Activated CD4-positive, alpha-beta T cell treated with anti-CD3 and anti-CD28 coated beads, Interleukin-2, amount 50 U/mL, for 16 hours (primary cell): ENCODE results near the gene SYNE3.

Experiments
- DNase-seq: peaks from one replicate; pipeline ENCODE4 v3.0.0-alpha.2; 2020

SYNE3 gene

DNA sequence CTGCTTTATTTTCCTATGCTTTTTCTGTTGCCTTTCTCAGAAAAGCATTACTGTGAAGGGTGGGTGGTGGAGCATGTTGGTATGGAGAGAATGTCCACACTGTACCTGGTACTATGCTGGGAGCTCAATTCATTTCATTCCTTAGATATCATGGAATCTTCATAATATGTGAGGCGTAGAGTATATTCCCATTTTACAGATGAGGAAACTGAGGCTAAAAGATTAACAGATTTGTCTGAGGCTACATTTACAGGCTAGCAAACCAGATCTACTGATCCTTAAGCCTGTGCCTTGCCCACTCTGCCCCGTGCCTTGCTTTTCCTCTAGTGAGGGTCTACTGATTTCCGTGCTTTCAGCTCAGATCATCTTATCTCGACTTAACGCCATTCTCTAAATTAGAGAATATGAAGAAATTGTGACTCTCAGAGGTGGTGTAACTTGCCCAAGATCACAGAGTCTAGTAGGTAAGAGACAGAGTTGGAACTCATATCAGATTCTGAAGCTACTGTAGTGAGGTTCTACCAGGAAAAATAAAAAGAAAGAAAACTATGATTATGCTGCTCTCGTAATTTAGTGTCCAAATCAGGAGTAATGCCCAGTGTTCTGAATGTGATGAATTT is 23.9 kb upstream of the SYNE3 start:
- no peak for DNase-seq

DNA sequence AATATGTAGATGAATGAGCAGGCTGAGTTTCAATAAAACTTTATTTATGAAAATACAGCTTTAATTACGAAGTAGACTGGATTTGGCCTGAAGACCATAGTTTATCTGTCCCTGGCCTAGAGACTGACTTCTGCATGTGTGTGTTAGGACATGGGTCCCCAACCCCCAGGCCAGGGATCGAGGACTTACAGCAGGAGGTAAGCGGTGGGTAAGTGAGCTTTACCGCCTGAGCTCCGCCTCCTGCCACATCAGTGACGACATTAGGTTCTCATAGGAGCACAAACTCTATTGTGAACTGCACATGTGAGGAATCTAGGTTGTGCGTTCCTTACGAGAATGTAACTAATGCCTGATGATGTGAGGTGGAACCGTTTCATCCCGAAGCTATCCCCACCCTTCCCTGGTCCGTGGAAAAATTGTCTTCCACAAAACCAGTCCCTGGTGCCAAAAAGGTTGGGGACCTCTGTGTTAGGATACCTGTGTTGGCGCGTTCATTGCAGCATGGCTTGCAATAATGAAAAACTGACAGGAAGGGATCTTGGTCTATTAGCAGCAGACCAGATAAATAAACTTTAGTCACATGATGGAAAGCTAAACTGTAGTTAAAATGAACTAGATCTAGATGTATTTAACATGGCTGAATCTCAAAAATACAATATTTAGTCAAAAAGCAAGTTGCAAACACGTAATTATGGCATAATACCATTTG is 22.5 kb upstream of the SYNE3 start:
- no peak for DNase-seq

- no peak for DNase-seq
Observed at GRCh38 chr14:95537298-95538089, 21.0 kb upstream of the SYNE3 start.

DNA sequence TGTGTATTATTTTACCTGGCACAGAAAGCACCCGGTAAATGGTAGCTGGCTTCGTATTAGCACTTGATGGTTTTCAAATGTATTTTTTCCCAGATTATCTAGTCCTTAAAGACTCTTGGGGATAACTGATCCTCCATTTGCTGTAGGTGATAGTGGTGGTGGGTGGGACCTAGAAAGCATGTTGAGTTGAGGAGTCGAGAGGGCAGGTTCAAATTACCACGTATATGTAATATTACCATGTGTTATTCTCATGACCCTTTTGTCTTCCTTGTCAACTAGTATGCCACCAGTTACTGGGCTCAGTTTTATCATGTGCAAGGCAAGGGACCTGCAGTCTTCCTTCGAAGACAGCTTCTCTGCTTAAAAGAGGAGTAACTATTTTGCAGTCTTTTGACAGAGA is 20.2 kb upstream of the SYNE3 start:
- no peak for DNase-seq

GRCh38 chr14:95536036-95536593 is 19.7 kb upstream of the SYNE3 start:
- DNase-seq: no peak

GRCh38 chr14:95535226-95536021 is 19.0 kb upstream of the SYNE3 start:
- DNase-seq: no peak

GRCh38 chr14:95534299-95535225 is 18.1 kb upstream of the SYNE3 start, which contains the start of gene GLRX5:
Gene GLRX5, plus strand, starts transcription at chr14:95535050. Its CDS starts 40 bp downstream, at chr14:95535090.
- peak; percentile 100 for DNase-seq

- DNase-seq: no peak
Observed at GRCh38 chr14:95533822-95534221, 17.4 kb upstream of the SYNE3 start.

DNA sequence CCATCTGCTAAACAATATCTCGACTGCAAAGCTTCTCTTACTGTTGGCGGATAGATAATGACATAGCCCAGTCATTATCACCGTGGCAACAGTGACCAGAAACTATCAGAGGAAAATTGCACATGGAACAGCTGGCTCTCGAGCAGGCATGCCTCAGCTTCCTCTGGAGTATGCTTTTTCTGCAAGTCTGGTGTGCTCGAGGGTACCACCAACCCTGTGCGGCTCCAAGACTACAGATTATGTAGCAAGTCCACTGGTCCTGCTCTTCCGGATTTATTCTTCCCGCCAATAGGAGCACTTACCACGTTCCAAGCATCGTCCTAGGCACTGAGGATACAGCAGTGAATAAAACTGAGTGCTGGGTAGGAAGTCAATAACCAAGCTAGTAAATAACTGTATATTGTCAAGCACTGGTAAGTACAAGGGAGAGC is 17.0 kb upstream of the SYNE3 start:
- peak; percentile 39 for DNase-seq

DNA sequence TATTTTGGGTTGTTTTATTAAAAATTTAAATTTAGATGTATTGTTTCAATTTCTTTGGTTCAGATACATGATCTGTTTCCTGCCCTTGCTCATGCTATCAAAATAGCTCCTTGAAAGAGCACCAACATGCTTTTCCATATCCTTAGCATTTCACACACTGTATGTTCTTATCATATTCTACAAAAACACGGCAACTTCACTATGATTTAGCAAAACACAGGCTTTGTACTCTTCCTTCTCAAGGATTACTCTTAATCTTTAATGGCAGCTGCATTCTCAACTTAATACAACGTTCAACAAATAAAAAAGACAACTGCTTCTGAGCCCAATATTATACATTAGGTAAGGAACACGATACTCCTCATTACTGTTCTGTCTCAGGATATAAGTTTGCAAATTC is 15.5 kb upstream of the SYNE3 start:
- no peak for DNase-seq

GRCh38 chr14:95531473-95531872 is 15.0 kb upstream of the SYNE3 start:
- DNase-seq: peak; percentile 33

DNA sequence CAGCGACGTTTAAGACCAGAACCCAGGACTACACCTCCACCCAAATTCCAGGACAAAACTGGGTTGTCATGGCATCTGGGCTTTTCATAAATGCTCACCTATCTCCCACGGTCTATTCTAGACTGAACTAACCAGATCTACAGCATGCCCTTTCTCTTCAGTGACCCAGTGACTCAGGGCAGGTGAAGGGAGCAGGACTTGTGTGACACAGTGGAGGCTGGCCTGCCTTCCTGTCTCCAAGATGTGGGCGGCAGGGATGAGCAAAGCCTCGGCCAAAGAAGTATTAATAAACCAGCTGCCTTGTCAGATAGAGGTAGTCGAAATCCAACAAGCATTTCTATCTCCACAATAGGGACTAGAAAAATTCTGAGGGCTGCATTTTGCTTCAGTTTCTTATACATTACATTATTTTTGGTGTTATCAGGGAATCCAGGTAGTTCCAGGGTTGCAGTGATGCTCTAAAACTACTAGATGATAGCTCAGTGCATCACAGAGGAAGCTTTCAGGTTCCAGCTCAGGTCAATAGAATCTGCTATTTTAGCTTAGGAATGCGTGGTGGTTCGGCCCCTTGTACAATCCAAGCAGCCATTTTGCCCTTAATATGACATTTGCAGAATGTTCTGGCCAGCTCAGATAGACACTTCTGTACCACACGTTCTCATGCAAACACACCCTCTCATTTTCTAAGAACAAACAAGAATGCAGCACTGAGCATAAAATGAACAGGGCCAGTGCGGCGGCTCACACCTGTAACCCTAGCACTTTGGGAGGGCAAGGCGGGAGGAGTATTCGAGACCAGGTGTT is 14.2 kb upstream of the SYNE3 start:
- DNase-seq: no peak

DNA sequence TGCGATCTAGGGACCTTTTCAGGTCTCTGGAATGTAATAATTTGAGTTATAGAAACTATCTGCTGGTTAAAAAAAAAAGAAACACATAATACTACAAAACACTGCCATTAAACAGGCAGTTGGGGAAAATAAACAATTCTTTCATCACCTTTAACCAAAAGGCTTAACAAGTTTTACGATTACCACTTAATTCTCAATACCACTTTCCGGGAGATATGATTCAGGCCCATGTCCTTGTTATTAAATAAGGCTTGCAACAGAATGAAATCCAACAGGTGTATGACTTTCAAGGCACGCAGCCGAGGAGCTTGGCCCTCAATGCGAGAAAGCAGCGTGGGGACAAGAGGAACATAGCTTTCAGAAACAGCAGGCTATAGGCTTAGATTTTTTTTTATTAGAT is 12.8 kb upstream of the SYNE3 start:
- no peak for DNase-seq

- DNase-seq: peak; percentile 77
Observed at GRCh38 chr14:95527387-95528002, 11.0 kb upstream of the SYNE3 start.

DNA sequence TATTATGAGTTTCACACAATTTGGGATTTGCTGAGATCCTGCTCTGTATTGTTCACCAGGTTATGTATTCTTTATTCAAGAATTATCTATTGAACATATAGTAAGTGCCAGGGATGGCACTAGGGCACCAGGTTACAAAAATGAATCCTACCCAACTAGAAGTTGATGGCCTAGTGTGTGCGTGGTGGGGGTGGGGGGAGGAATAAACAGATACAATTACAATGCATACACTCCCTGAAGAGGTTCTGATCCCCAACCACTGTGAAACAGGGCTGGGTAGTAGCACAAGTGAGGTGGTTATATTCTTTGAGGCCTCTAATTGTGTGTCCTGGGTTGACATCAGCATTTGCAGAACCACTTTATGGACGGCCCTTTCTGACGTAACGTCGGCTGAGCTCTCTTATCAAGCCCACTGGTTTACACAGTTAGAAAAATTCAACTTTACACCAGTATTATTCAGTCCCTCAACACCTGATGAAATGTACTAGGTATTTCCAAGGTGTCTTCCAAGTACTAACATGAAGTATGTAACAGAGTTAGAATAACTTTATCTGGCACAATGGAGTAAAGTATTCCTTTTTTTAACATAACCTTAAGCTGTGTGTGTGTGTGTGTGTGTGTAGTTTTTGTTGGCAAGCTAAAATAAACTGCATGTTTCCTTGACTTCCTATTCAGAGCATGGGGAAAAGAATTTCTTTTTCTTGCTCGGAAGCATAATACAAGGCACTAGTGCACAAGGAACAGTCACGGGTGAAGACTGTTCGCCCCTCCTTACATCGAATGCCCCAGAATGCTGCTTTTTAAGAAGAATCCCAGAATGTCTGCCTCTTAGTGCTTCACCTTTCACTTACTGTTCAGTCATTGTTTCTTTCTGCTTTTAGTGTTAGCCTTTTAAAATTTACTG is 10.3 kb upstream of the SYNE3 start:
- no peak for DNase-seq

DNA sequence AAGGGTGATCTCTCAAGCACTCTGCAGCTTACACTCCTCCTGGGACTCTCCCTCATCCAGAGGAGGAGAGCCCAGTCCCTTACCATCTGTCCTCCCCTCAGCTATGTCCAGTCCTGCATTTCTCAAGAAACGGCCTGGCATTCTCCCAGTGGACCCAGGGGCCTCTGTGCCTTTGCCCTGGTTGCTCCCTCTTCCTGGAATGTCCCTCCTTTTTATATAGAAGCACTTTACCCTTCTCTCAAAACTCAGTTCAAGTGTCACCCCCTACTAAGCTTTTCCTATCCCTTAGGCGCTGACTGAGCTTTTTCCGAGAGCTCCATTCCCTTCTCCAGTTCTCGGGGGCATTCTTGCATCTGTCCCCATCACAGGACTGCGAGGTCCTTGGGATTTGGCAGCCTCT is 9.5 kb upstream of the SYNE3 start:
- DNase-seq: no peak

DNA sequence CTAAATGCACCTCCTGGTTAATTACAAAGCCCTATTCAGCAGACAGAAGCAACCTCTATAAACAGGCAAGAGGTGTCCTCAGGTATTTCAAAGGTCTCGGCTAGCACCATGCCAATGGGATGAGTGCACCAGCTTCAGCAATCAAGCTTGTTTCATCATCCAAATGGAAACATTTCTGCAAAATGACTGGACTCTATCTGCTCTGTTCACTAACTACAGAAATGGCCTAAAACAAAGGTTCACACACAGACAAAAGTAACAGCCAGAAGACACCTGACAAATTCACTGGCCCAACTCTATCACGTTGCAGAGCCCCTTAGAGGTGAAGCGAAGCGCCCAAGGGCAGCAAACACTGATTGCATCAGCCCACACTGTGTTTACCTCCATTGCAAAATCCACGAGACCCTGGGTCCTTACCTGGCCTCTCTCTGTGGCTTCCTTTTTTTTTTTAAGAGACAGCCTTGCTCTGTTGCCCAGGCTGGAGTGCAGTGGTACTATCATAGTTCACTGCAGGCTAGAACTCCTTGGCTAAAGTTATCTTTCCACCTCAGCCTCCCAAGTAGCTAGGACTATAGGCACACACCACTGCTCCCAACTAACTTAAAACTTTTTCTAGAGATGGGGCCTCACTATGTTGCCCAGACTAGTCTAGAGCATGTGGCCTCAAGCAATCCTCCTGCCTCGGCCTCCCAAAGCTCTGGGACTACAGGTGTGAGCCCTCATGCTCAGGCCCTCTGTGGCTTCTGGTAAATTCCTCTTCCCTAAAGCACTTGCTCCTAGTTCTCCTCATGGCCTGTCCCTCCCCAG is 8.5 kb upstream of the SYNE3 start:
- DNase-seq: no peak

GRCh38 chr14:95523815-95524448 is 7.5 kb upstream of the SYNE3 start:
- DNase-seq: peak; percentile 74
